Measurements from ENCODE around the gene NR2E1.

DNA sequence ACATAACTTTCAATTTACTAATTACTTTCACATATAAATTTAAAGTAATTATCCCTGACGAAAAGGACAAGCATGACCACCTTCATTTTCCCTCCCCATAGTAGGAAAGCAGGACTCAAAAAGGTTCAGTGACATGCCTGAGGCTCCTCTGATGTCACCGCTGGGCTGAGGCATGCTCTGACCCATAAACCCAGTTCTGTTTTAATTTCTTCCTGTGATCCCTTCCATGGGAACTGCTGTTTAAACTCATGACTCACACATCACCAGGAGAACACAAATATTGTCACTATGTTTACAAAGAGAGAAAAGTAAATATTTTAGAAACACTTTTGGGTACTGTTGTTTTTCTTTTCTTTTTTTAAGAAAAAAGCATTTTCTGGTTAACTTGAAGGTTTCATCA lies 38.0 kb upstream of the NR2E1 start:
- TF ChIP-seq, protein P1, sequence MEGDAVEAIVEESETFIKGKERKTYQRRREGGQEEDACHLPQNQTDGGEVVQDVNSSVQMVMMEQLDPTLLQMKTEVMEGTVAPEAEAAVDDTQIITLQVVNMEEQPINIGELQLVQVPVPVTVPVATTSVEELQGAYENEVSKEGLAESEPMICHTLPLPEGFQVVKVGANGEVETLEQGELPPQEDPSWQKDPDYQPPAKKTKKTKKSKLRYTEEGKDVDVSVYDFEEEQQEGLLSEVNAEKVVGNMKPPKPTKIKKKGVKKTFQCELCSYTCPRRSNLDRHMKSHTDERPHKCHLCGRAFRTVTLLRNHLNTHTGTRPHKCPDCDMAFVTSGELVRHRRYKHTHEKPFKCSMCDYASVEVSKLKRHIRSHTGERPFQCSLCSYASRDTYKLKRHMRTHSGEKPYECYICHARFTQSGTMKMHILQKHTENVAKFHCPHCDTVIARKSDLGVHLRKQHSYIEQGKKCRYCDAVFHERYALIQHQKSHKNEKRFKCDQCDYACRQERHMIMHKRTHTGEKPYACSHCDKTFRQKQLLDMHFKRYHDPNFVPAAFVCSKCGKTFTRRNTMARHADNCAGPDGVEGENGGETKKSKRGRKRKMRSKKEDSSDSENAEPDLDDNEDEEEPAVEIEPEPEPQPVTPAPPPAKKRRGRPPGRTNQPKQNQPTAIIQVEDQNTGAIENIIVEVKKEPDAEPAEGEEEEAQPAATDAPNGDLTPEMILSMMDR (IDR thresholded peaks at IDR 0.05), result no peak
- TF ChIP-seq, protein P2, sequence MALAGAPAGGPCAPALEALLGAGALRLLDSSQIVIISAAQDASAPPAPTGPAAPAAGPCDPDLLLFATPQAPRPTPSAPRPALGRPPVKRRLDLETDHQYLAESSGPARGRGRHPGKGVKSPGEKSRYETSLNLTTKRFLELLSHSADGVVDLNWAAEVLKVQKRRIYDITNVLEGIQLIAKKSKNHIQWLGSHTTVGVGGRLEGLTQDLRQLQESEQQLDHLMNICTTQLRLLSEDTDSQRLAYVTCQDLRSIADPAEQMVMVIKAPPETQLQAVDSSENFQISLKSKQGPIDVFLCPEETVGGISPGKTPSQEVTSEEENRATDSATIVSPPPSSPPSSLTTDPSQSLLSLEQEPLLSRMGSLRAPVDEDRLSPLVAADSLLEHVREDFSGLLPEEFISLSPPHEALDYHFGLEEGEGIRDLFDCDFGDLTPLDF (CRISPR knock-in tag; IDR thresholded peaks at IDR 0.05), result no peak
- TF ChIP-seq HMGA2 (CRISPR knock-in tag; IDR thresholded peaks at IDR 0.05), result no peak
- TF ChIP-seq NR3C1 (CRISPR knock-in tag; conservative IDR thresholded peaks at IDR 0.05; ENCODE audit: low read depth), result no peak
- no peak for TF ChIP-seq ESRRA (CRISPR knock-in tag; IDR thresholded peaks at IDR 0.05; ENCODE audit: borderline replicate concordance)
- TF ChIP-seq, protein P3, sequence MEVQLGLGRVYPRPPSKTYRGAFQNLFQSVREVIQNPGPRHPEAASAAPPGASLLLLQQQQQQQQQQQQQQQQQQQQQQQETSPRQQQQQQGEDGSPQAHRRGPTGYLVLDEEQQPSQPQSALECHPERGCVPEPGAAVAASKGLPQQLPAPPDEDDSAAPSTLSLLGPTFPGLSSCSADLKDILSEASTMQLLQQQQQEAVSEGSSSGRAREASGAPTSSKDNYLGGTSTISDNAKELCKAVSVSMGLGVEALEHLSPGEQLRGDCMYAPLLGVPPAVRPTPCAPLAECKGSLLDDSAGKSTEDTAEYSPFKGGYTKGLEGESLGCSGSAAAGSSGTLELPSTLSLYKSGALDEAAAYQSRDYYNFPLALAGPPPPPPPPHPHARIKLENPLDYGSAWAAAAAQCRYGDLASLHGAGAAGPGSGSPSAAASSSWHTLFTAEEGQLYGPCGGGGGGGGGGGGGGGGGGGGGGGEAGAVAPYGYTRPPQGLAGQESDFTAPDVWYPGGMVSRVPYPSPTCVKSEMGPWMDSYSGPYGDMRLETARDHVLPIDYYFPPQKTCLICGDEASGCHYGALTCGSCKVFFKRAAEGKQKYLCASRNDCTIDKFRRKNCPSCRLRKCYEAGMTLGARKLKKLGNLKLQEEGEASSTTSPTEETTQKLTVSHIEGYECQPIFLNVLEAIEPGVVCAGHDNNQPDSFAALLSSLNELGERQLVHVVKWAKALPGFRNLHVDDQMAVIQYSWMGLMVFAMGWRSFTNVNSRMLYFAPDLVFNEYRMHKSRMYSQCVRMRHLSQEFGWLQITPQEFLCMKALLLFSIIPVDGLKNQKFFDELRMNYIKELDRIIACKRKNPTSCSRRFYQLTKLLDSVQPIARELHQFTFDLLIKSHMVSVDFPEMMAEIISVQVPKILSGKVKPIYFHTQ (CRISPR knock-in tag; IDR thresholded peaks at IDR 0.05), result no peak
- no peak for TF ChIP-seq ZBTB21 (CRISPR knock-in tag; IDR thresholded peaks at IDR 0.05; ENCODE audit: borderline replicate concordance)
- TF ChIP-seq NFYB (CRISPR knock-in tag; conservative IDR thresholded peaks at IDR 0.05; ENCODE audit: low read depth), result no peak
- TF ChIP-seq SMAD3 (CRISPR knock-in tag; IDR thresholded peaks at IDR 0.05; ENCODE audit: borderline replicate concordance), result no peak
- TF ChIP-seq SP1 (CRISPR knock-in tag; conservative IDR thresholded peaks at IDR 0.05), result no peak

Measured in WTC11 (cell line).